ENCODE data around the gene FAM209B. TPM values are rescaled to one million over a fixed set of nuclear protein-coding genes. Genes with fewer than 3 reads are reported as not detected.
A peak's percentile ranks its signal among the peaks of the same experiment; 100 is the strongest.

The FAM209B gene
- total and polyA plus RNA-seq, 9 of the 15 experiments (the other 6 are each of a cell fraction or from before 2014, with no cell fraction given) = 0.34 to 0.40 (median 0.36) TPM; not detected in 6

DNA sequence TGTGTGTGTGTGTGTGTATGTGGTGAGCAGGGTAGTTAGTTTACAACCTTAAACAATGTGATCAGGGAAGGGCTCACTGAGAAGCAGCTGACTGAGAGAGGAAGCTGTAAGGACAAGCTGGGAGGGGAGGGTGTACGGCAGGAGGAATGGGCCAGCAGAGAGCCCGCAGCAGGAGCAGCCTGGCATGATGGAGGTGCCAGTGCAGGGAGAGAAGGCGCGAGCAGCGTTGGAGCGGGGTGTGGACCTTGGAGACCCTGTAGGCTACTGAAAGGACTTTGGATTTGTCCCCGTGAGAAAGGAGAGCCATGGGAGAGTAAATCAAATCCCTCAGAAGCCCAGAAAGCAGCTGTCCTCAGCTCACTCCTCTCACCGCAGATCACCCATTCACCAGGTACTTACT lies 18.5 kb downstream of the FAM209B start:
- ChIA-PET POLR2A (no interaction called here), CTCF (ENCODE audit: low intra/inter-chr PET ratio) (interaction anchor here (1.4 to 1.8 kb wide), 2 partner anchors 25 to 795 kb away, joined by 6 to 10 read pairs; no protein-coding TSS in a partner anchor)
- Histone ChIP-seq H4K20me1 (replicated peaks; ENCODE audit: control insufficient read depth, insufficient read depth, low read length) (no peaks in the 10 kb centered on the region), H3K4me2 (ENCODE audit: insufficient read depth, low read length) (no peak overlapping the region), H3K9me1 (ENCODE audit: control insufficient read depth, insufficient read depth, low read length) (no peaks in the 10 kb centered on the region), H3K27me3 (ENCODE audit: control insufficient read depth in 2 of 2, insufficient read depth in 2 of 2, low read length in 2 of 2) (peaks cover 6 to 20% of the 10 kb centered on the region in 2 experiments; a peak in 4 of 5 replicates), H3K27ac (ENCODE audit: extremely low read depth, low read depth, low read length) (no peak overlapping the region), H3K79me2 (ENCODE audit: control insufficient read depth, insufficient read depth, low read length) (no peaks in the 10 kb centered on the region), H3K36me3 (ENCODE audit: control insufficient read depth, insufficient read depth, low read length) (no peaks in the 10 kb centered on the region), H2AFZ (ENCODE audit: low read depth, low read length) (no peak overlapping the region), H3K4me1 (replicated peaks in 1 of 2; ENCODE audit: control insufficient read depth in 2 of 2, insufficient read depth in 2 of 2, low read length in 2 of 2) (peaks cover 0 to 6% of the 10 kb centered on the region in 2 experiments; a peak in 1 of 5 replicates), H3K9me3 (replicated peaks; ENCODE audit: control insufficient read depth, insufficient read depth, low read depth, low read length) (no peaks in the 10 kb centered on the region), H3K4me3 (no peak overlapping the region), H3K9ac (ENCODE audit: insufficient read depth in 1 of 2, low read depth in 2 of 2, low read length in 2 of 2) (no peak overlapping the region)
- DNase-seq (ENCODE audit: extremely low read depth in 1 of 4, low spot score in 3 of 4) (no peak), FAIRE-seq (no peak), ATAC-seq (no peak)
- intact Hi-C loops (cut with micrococcal nuclease) (loop anchor here (5.0 to 10.0 kb wide), 2 partner anchors 496 to 793 kb away; no protein-coding TSS in a partner anchor), in situ Hi-C loops (cut with MboI) (no loop called here)
- TF ChIP-seq NR2F6 (CRISPR knock-in tag; IDR thresholded peaks at IDR 0.05) (no peak), ZBTB11 (CRISPR knock-in tag; IDR thresholded peaks at IDR 0.05) (0 out of 6 replicates have a peak, but pooled peaks of 1 of the 3 experiments have one; percentile 35)
- whole genome bisulfite sequencing (ENCODE audit: insufficient coverage, low coverage, missing lambda C conversion rate) = 9% methylated on average over 8 of the region's 8 CpGs
- BruUV-seq (replicated peaks) = no TSS peak

Data from K562 (cell line).